B cell (primary cell): ENCODE measurements around the gene VPS35. TPM values are rescaled to one million over a fixed set of nuclear protein-coding genes. Genes with fewer than 3 reads are reported as not detected.

ENCODE experiments used
- ATAC-seq: fragments of 200-7000 bp; cut with Tn5 transposase; one replicate; pipeline ENCODE4 v1.10.0; 2021; ENCODE audit warnings: low read depth, mild to moderate bottlenecking, moderate number of reproducible peaks, moderate library complexity
- CTCF ChIA-PET: fragments of 350-600 bp; sonication (Branson Sonifier 250); formaldehyde crosslinking; loops from one replicate; lab custom pipeline; 2021; ENCODE audit warnings: antibody characterized with exemption, inconsistent platforms; lab: Charles Lee
- POLR2A ChIA-PET: fragments of 350-600 bp; sonication (Branson Sonifier 250); formaldehyde crosslinking; loops from one replicate; lab custom pipeline; 2021; ENCODE audit warnings: antibody characterized with exemption; lab: Charles Lee
- DNase-seq: peaks from one replicate; pipeline ENCODE4 v3.0.0; 2013
- H2AFZ ChIP-seq: 2 replicates; pipeline ENCODE4 v1.6.1; 2012; ENCODE audit warnings: mild to moderate bottlenecking, low read depth, low read length; ENCODE audit not compliant: insufficient read depth, poor library complexity, severe bottlenecking
- H3K27ac ChIP-seq, 2 donors: 1 replicate in 1 of 2; 2 replicates in 1 of 2; pipeline ENCODE4 v1.5.1; 2012 to 2013; ENCODE audit warnings: low read length in 2 of 2, mild to moderate bottlenecking in 2 of 2, moderate library complexity in 1 of 2
- H3K27me3 ChIP-seq, 4 experiments: fragments of 200-600 bp in 1 of 4; sonication (generic) in 1 of 4; replicated peaks in 1 of 4; 1 replicate in 2 of 4; 2 replicates in 2 of 4; pipeline versions ENCODE4 v1.6.1 to v1.7.0; 2013 to 2016; ENCODE audit warnings: low read length in 3 of 4, mild to moderate bottlenecking in 2 of 4, mixed read lengths in 1 of 4, moderate library complexity in 1 of 4; ENCODE audit not compliant: insufficient read depth in 4 of 4, control insufficient read depth in 3 of 4; ENCODE audit errors: control extremely low read depth in 1 of 4
- H3K36me3 ChIP-seq, 2 experiments: replicated peaks in 1 of 2; 1 replicate in 1 of 2; 2 replicates in 1 of 2; pipeline versions ENCODE4 v1.6.1 to v1.7.1; 2013; ENCODE audit warnings: low read length in 1 of 2; ENCODE audit not compliant: insufficient read depth in 2 of 2, control insufficient read depth in 1 of 2; ENCODE audit errors: control extremely low read depth in 1 of 2, extremely low read depth in 1 of 2
- H3K4me1 ChIP-seq, 2 donors: fragments of 200-600 bp in 1 of 2; sonication (generic) in 1 of 2; 1 replicate in 1 of 2; 2 replicates in 1 of 2; pipeline versions ENCODE4 v1.5.1 to v1.6.1; 2013 to 2017; ENCODE audit warnings: low read length in 2 of 2; ENCODE audit not compliant: control insufficient read depth in 2 of 2, insufficient read depth in 2 of 2
- H3K4me2 ChIP-seq: replicated peaks from 2 replicates; pipeline ENCODE3; 2012; ENCODE audit warnings: mild to moderate bottlenecking, low read depth, low read length; ENCODE audit not compliant: poor library complexity, severe bottlenecking
- H3K4me3 ChIP-seq, 5 experiments: fragments of 200-600 bp in 1 of 5; sonication (generic) in 1 of 5; 1 replicate in 3 of 5; 2 replicates in 2 of 5; pipeline versions ENCODE4 v1.5.1 to v1.7.0; 2011 to 2016; ENCODE audit warnings: low read length in 4 of 5, mild to moderate bottlenecking in 4 of 5, low read depth in 2 of 5, control low read depth in 1 of 5, moderate library complexity in 1 of 5; ENCODE audit not compliant: insufficient read depth in 1 of 5; ENCODE audit errors: control extremely low read depth in 1 of 5, extremely low read depth in 1 of 5
- H3K79me2 ChIP-seq: fragments of 200-600 bp; sonication (generic); one replicate; pipeline ENCODE4 v1.6.0; 2016; ENCODE audit warnings: low read length; ENCODE audit not compliant: control insufficient read depth, insufficient read depth
- H3K9ac ChIP-seq: fragments of 200-600 bp; sonication (generic); 2 replicates; pipeline ENCODE4 v1.6.1; 2017; ENCODE audit warnings: mild to moderate bottlenecking, low read length, moderate library complexity
- H3K9me3 ChIP-seq, 3 donors: one replicate each; pipeline versions ENCODE4 v1.6.1 to v1.7.1; 2013; ENCODE audit warnings: low read length in 2 of 3; ENCODE audit not compliant: control insufficient read depth in 2 of 3, insufficient read depth in 1 of 3; ENCODE audit errors: control extremely low read depth in 1 of 3
- H4K20me1 ChIP-seq: 2 replicates; pipeline ENCODE4 v1.6.0; 2012; ENCODE audit warnings: mild to moderate bottlenecking, low read length; ENCODE audit not compliant: insufficient read depth, control insufficient read depth, poor library complexity, severe bottlenecking
- H3K27ac Mint-ChIP-seq: one replicate; pipeline ENCODE4 v1.8.0; 2021; ENCODE audit warnings: mixed read lengths
- H3K27me3 Mint-ChIP-seq: one replicate; pipeline ENCODE4 v1.8.0; 2021; ENCODE audit warnings: mixed read lengths
- H3K4me1 Mint-ChIP-seq: one replicate; pipeline ENCODE4 v1.8.0; 2021; ENCODE audit warnings: mixed read lengths
- H3K4me3 Mint-ChIP-seq: one replicate; pipeline ENCODE4 v1.8.0; 2021; ENCODE audit warnings: mixed read lengths
- H3K9me3 Mint-ChIP-seq: one replicate; pipeline ENCODE4 v1.8.0; 2022; ENCODE audit warnings: mixed read lengths; ENCODE audit not compliant: insufficient read depth
- EZH2 ChIP-seq: IDR thresholded peaks from 2 replicates; pipeline ENCODE4 v1.6.1; 2012; ENCODE audit warnings: borderline replicate concordance, low read depth, mild to moderate bottlenecking, moderate library complexity, low read length; ENCODE audit not compliant: insufficient read depth, poor library complexity, severe bottlenecking
- WGBS: methylation state at CpG from one replicate; pipeline ENCODE4 v1.1.5; 2013; ENCODE audit warnings: missing lambda C conversion rate; ENCODE audit not compliant: insufficient coverage; 5-methylcytosine and 5-hydroxymethylcytosine counted together
- intact Hi-C: fragments of 100-400 bp; cut with micrococcal nuclease; formaldehyde crosslinking; loops from one replicate; pipeline ENCODE4 v1.10.0; 2022
- polyA plus RNA-seq: library from polyadenylated mRNA; depleted of rRNA; stranded (reverse); fragments of >200 nt; gene quantifications from 2 replicates; pipeline ENCODE4 v1.2.3, GENCODE V29; 2012
- total RNA-seq, 2 donors: library from RNA; stranded (reverse); fragments of 120-200 nt in 1 of 2; gene quantifications; 1 replicate in 1 of 2; 2 replicates in 1 of 2; pipeline versions ENCODE4 v1.2.3 to v1.2.4, GENCODE V29; 2013 to 2022
- TF ChIP-seq, protein P1 (sequence below): fragments of 200-600 bp; IDR thresholded peaks from one replicate; pipeline ENCODE4 v1.8.0; 2022; ENCODE audit warnings: antibody characterized with exemption, mild to moderate bottlenecking

The VPS35 gene
- total and polyA plus RNA-seq, 2 donors (not counting 1 experiment from before 2014, with no cell fraction given), result 9.5 to 120 TPM

GRCh38 chr16:46689365-46690280 lies 645 bp upstream of the VPS35 start, which contains the start of gene ORC6:
ORC6 (plus strand) TSS chr16:46689659; CDS start chr16:46689706, 47 bp downstream.
- Mint-ChIP-seq H3K9me3 (no peaks in the 10 kb centered on the region), H3K4me1 (peaks cover 34% of the 10 kb centered on the region), H3K4me3 (no peak within 1 kb of the TSS), H3K27ac (no peak within 1 kb of the TSS), H3K27me3 (no peaks in the 10 kb centered on the region)
- Histone ChIP-seq H3K9me3 (no peaks in the 10 kb centered on the region), H3K79me2 (peaks cover 48% of the 10 kb centered on the region), H3K36me3 (no peaks in the 10 kb centered on the region), H3K27me3 (no peaks in the 10 kb centered on the region), H2AFZ (peak within 1 kb of the TSS; percentile 92), H3K27ac (peak within 1 kb of the TSS; percentile 94 to 95), H3K4me3 (peak within 1 kb of the TSS; percentile 97 to 98 (median 98)), H3K4me2 (peak within 1 kb of the TSS; percentile 95), H3K9ac (peak within 1 kb of the TSS; percentile 97), H4K20me1 (peaks cover 19% of the 10 kb centered on the region), H3K4me1 (peaks cover 48 to 50% of the 10 kb centered on the region in 2 donors)
- POLR2A ChIA-PET, result interaction anchor here (1.3 kb wide), 1 partner anchor 100 kb away, joined by 3 read pairs; no protein-coding TSS in a partner anchor
- CTCF ChIA-PET, result interaction anchor here (0.9 to 1.6 kb wide), 5 partner anchors 16 to 164 kb away, joined by 3 to 6 read pairs (median 4); partner anchors contain the start of gene C16orf87
- TF ChIP-seq EZH2, result no peak
- TF ChIP-seq, protein P1, sequence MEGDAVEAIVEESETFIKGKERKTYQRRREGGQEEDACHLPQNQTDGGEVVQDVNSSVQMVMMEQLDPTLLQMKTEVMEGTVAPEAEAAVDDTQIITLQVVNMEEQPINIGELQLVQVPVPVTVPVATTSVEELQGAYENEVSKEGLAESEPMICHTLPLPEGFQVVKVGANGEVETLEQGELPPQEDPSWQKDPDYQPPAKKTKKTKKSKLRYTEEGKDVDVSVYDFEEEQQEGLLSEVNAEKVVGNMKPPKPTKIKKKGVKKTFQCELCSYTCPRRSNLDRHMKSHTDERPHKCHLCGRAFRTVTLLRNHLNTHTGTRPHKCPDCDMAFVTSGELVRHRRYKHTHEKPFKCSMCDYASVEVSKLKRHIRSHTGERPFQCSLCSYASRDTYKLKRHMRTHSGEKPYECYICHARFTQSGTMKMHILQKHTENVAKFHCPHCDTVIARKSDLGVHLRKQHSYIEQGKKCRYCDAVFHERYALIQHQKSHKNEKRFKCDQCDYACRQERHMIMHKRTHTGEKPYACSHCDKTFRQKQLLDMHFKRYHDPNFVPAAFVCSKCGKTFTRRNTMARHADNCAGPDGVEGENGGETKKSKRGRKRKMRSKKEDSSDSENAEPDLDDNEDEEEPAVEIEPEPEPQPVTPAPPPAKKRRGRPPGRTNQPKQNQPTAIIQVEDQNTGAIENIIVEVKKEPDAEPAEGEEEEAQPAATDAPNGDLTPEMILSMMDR, result peak; percentile 61
- WGBS, result under 1% methylated on average over 79 of the region's 79 CpGs
- peak; percentile 100 for DNase-seq
- peak; percentile 74 for ATAC-seq
- intact Hi-C loops, result loop anchor here (1.0 to 5.0 kb wide), 9 partner anchors 17 to 1553 kb away; partner anchors contain the start of genes C16orf87, DNAJA2, GPT2 and LONP2
